HG03457 (cell line): ENCODE results near the gene CREBBP.
"Not testable (repeated sequence)": the region's sequence is repeated elsewhere in the genome, so short reads cannot be mapped to it uniquely, and the experiment has no call there.

Experiments
- ATAC-seq: cut with Tn5 transposase; IDR thresholded peaks from one replicate; pipeline ENCODE4 v1.9.1; 2021; ENCODE audit warnings: moderate number of reproducible peaks; ENCODE audit not compliant: unreplicated experiment

The CREBBP gene

GRCh38 chr16:3880623-3881498 is at the start of gene CREBBP:
Gene CREBBP, minus strand, starts transcription at chr16:3880713. Its CDS starts 797 bp downstream, at chr16:3879916.
- ATAC-seq = peak; percentile 58

- ATAC-seq = not testable (repeated sequence)
These were observed 46.6 kb upstream of the CREBBP start for GRCh38 chr16:3927147-3927546.

DNA sequence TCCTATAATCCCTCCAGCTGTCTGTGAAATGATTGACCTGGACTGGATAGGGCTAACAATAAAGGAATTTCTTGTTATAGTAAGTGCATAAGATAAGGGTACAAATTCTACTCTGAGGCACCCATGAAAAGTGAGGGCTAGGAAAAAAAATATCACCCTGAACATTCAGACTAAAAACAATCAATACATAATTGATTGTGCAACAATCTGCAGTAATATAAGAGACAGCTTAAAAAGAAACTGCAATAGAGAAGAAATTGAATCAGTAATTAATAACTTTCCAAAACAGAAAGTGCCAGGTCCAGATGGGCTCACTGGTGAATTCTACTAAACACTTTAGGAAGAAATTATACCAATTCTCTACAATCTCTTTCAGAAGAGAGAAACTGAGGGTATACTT is 44.2 kb upstream of the CREBBP start:
- no peak for ATAC-seq

GRCh38 chr16:3922241-3922640 is 41.7 kb upstream of the CREBBP start:
- ATAC-seq = no peak

- ATAC-seq = no peak
These were observed 39.7 kb upstream of the CREBBP start for GRCh38 chr16:3920206-3920605.

DNA sequence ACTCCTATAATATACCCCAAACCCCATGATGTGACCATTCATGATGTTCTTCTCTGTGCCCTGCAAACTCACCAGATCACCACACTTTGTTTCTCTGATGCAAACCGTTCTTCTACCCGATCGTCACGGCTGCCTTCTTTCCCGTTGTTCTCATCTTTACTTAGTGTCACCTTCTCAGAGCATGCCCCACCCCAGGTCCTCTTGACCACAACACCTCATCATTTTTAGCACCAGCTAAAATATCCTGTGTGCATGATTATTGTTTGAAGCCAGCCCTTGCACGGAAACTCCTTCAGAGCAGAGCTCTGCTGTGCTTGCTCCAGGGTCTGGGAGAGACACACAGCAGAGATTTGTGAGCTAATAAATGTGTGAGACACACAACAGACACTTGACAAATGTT is 38.9 kb upstream of the CREBBP start:
- no peak for ATAC-seq

DNA sequence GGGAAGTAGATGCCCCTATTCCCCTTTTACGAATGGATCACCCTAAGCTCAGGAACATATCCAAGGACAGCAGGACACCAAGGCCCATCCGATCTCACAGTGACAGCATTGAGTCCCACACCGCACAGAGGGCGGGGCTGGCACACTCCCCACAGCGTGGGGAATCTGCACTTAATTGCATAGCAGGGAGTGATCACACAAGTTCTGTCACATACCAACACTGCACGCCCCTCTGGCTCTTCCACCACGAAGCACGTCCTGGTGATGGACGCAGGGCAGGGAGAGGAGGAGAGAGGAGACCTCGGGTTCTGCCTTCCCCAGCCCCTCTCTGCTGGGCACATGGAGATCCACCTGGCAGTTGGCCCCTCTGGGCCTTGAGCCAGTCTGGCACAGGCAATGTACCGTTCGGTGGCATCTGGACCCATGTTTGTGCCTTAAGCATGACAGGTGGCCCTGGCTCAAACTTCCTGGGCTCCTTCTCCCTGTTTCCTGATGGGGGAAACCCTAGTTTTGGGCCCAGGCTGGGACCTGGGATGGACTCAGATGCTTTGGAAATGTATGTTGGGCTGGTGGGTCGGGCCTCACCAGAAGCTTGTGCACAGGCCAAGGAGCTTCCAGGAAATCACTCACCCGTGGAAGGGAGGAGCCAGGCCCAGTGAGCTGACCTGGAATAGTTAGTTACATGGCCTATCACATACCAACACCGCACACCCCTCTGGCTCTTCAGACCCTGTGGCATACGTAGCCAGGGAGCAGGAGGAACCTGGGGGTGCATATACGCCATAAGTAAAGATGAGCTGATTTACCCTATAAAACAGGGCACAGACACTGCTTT is 35.1 kb upstream of the CREBBP start:
- ATAC-seq = no peak

GRCh38 chr16:3912897-3913296 is 32.4 kb upstream of the CREBBP start:
- ATAC-seq = no peak

DNA sequence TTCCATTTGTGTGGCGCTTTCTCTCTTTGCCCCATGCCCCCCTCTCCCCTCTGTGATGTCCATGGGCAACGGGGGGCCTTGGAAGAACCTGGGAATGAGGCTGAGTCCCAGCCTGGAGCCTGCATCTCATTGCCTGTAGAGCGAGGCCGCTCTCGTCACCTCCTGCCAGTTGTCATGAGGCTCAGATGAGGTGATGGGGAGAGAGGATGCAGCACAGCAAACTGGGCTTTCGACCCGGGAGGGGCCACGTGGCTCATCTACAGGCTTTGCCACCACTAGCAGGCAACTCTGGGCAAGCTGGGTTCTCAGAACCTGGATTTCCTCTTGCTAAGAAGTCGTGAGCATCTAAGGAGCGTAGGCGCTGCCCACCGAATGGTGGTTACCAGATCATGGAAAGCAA is 31.9 kb upstream of the CREBBP start:
- no peak for ATAC-seq

DNA sequence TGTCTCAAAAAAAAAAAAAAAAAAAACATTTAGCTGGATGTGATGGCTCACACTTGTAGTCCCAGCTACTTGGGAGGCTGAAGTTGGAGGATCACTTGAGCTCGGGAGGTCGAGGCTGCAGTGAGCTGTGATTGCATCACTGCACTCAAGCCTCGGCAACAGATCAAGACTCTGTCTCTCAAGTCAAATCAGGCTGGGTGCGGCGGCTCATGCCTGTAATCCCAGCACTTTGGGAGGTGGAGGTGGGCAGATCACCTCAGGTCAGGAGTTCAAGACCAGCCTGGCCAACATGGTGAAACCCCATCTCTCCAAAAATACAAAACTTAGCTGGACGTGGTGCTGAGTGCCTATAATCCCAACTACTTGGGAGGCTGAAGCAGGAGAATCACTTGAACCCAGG is 31.2 kb upstream of the CREBBP start:
- ATAC-seq = not testable (repeated sequence)

DNA sequence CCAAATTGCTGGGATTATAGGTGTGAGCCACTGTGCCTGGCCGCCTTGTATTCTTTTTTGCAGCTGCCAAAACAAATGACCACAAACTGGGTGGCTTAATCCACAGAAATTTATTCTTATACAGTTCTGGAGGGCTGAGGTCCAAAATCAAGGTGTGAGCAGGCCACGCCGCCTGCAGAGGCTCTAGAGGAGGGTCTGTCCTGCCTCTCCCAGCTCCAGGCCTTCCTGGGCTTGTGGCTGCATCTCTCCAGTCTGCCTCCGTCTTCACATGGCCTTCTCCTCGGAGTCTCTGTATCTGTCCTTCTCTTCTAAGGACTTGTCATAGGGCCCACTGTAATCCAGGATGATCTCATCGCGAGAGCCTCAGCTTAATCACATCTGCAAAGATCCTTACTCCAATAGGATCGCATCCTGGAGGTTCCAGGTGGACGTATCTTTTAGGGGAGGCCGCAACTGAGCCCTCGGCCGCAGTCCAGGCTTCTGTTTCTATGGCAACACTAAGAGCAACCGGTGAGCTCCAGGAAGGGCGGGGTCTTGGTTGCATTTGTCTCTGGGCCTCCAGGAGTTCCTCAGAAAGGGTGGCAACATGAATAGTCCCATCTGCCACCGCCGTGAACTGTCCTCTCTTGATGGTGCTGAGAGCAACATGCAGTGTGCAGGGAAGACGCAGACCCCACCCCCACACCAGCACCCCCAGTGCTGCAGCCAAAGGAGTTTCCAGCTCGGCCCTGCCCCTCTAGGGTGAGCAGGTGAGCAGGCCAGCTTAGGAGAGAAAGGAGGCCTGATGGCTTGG is 29.5 kb upstream of the CREBBP start:
- no peak for ATAC-seq

DNA sequence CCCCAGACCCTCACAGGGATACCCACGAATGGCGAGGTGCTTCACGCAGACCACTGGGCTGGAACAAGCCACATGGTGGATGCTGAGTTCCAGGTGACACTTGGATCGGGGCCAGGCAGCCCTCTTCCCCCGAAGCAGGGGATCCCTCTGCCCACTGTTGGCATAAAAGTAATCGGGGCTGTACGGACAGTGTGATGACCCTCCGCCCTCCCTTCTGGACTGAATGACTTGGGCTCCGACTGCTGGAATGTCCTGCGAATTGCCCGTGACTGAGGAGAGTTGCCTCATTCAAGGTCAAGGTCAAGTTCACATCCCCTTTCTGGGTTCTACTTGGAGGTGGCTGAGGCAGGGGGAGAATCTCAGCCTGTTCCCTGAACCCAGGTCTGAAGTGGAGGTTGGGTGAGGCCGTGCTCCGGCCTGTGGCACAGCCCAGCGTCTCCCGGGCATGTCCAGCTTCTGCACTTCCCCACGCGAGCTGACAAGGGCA is 28.5 kb upstream of the CREBBP start:
- no peak for ATAC-seq

- no peak for ATAC-seq
These were observed 27.1 kb upstream of the CREBBP start for GRCh38 chr16:3907586-3907985.

DNA sequence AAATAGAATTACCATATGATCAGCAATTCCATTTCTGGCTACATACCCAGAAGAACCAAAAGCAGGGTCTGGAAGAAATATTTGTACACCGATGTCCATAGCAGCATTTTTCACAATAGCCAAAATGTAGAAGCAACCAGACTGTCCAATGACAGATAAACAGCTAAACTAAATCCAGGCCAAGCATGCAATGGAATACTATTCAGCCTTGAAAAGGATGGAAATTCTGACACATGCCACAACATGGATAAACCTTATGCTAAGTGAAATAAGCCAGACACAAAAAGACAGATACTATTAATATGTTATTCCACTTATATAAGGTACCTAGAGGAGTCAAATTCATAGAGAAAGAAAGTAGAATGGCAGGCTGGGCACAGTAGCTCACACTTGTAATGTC is 25.9 kb upstream of the CREBBP start:
- ATAC-seq = no peak

GRCh38 chr16:3904875-3905274 is 24.4 kb upstream of the CREBBP start:
- ATAC-seq = no peak

GRCh38 chr16:3890091-3890490 is 9.6 kb upstream of the CREBBP start:
- no peak for ATAC-seq

DNA sequence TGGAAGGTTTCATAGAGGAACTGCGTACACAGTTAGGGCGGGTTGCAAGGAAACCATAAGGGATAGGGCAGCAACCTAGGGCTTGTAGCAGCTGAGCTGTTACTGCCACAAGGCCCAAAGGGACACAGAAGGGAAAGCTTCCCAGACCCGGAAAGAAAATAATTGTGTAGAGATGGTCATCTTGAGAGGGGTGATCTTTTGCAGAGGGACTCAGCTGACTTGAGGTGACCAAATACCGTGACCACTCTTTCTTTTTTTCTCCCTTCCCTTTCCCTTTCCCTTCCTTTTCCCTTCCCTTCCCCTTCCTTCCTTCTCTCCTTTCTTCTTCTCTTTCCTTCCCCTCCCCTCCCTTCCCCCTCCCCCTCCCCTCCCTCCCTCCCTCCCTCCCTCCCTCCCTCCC is 8.5 kb upstream of the CREBBP start:
- no peak for ATAC-seq

DNA sequence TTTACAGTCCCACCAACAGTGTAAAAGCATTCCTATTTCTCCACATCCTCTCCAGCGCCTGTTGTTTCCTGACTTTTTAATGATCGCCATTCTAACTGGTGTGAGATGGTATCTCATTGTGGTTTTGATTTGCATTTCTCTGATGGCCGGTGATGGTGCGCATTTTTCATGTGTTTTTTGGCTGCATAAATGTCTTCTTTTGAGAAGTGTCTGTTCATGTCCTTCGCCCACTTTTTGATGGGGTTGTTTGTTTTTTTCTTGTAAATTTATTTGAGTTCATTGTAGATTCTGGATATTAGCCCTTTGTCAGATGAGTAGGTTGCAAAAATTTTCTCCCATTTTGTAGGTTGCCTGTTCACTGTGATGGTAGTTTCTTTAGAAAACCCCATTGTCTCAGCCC is 5.5 kb upstream of the CREBBP start:
- ATAC-seq = not testable (repeated sequence)

DNA sequence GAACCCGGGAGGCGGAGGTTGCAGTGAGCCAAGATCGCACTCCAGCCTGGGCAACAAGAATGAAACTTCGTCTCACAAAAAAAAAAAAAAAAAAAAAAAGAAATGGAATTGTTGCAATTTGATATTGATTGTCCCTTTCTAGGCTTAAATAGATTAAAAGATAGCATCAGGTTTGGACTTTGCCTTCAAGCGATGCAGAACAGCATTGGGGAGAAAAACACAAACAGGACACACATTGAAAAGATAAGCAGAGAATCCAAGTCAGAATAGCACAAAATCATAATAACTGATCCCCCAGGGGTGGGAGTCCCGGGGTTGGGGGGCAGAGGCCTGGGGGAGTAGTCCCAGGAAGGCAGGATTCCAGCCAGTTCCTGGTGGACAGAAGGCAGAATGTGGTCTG is 3.9 kb upstream of the CREBBP start:
- no peak for ATAC-seq

- no peak for ATAC-seq
These were observed 2.0 kb upstream of the CREBBP start for GRCh38 chr16:3882531-3882930.

GRCh38 chr16:3881499-3881990 is 1.0 kb upstream of the CREBBP start:
- ATAC-seq = no peak
